HepG2 (cell line): ENCODE data around the gene REPIN1. TPM values are rescaled to one million over a fixed set of nuclear protein-coding genes. Genes with fewer than 3 reads are reported as not detected.

Experiments
- GMEB2 ChIP-seq: IDR thresholded peaks from 2 replicates; pipeline ENCODE4 v1.6.1; 2016; ENCODE audit warnings: missing biosample characterization, missing genetic modification reagents, low read depth
- MEIS1 ChIP-seq: sonication (generic); formaldehyde crosslinking; IDR thresholded peaks from 2 replicates; pipeline ENCODE4 v1.9.0; 2021; ENCODE audit warnings: mild to moderate bottlenecking, missing genetic modification reagents, moderate library complexity, borderline replicate concordance
- MNT ChIP-seq: fragments of 450-650 bp; IDR thresholded peaks from 2 replicates; pipeline ENCODE4 v1.6.1; 2016
- RBM22 ChIP-seq: fragments of 200-400 bp; formaldehyde crosslinking; optimal IDR thresholded peaks from 2 replicates; pipeline ENCODE3; 2017; ENCODE audit warnings: mild to moderate bottlenecking, low read length, moderate library complexity
- SRSF1 ChIP-seq: fragments of 200-400 bp; formaldehyde crosslinking; optimal IDR thresholded peaks from 2 replicates; pipeline ENCODE3; 2017; ENCODE audit warnings: mild to moderate bottlenecking, low read depth, low read length, moderate library complexity
- TBX3 ChIP-seq: fragments of 450-650 bp; IDR thresholded peaks from 2 replicates; pipeline ENCODE4 v1.6.1; 2017; ENCODE audit warnings: antibody characterized with exemption, mild to moderate bottlenecking, inconsistent platforms, borderline replicate concordance
- ZFAT ChIP-seq: sonication (generic); formaldehyde crosslinking; conservative IDR thresholded peaks from 2 replicates; pipeline ENCODE4 v1.8.1; 2023; ENCODE audit warnings: missing genetic modification reagents, inconsistent platforms
- ZKSCAN5 ChIP-seq: sonication (generic); formaldehyde crosslinking; IDR thresholded peaks from 2 replicates; pipeline ENCODE4 v1.5.1; 2020; ENCODE audit warnings: mild to moderate bottlenecking, missing genetic modification reagents
- ZMAT5 ChIP-seq: sonication (generic); formaldehyde crosslinking; IDR thresholded peaks from 2 replicates; pipeline ENCODE4 v1.5.0; 2020; ENCODE audit warnings: mild to moderate bottlenecking, low read depth, missing genetic modification reagents, borderline replicate concordance
- ZNF670 ChIP-seq: sonication (generic); formaldehyde crosslinking; IDR thresholded peaks from 2 replicates; pipeline ENCODE4 v1.8.0; 2022; ENCODE audit warnings: mild to moderate bottlenecking, missing genetic modification reagents, borderline replicate concordance
- ZNF788 ChIP-seq: sonication (generic); formaldehyde crosslinking; IDR thresholded peaks from 2 replicates; pipeline ENCODE4 v1.5.0; 2020; ENCODE audit warnings: mild to moderate bottlenecking, missing genetic modification reagents, borderline replicate concordance
- polyA plus RNA-seq, 8 experiments: library from polyadenylated mRNA; depleted of rRNA in 3 of 8; stranded (reverse) in 7 of 8; unstranded in 1 of 8; fragments of >200 nt; fragmentation: Illumina TruSeq in 4 of 8; extraction: Trizol in 4 of 8; gene quantifications; 2 replicates each; pipeline versions ENCODE4 v1.2.1 to v1.2.3, GENCODE V29; 2011 to 2016; ENCODE audit warnings: low read depth in 4 of 8, missing spikeins in 1 of 8, mixed read lengths in 1 of 8; ENCODE audit not compliant: insufficient read depth in 1 of 8
- total RNA-seq, 5 experiments: library from RNA; depleted of rRNA; stranded (reverse); fragments of >200 nt; fragmentation: Illumina TruSeq; extraction: Trizol; gene quantifications; 2 replicates each; pipeline ENCODE4 v1.2.3, GENCODE V29; 2016; ENCODE audit warnings: low read depth in 1 of 5
- TF ChIP-seq, protein P1 (sequence below): sonication (generic); formaldehyde crosslinking; IDR thresholded peaks from 2 replicates; pipeline ENCODE4 v1.4.0; 2020; ENCODE audit warnings: mild to moderate bottlenecking, low read depth, missing genetic modification reagents
- TF ChIP-seq, protein P2 (sequence below): sonication (generic); formaldehyde crosslinking; IDR thresholded peaks from 2 replicates; pipeline ENCODE4 v1.5.0; 2020; ENCODE audit warnings: mild to moderate bottlenecking, missing genetic modification reagents, borderline replicate concordance

REPIN1 gene
- total and polyA plus RNA-seq, 2 of the 13 experiments (the other 11 are each of a cell fraction or from before 2014, with no cell fraction given): 69.9 to 108 TPM

DNA sequence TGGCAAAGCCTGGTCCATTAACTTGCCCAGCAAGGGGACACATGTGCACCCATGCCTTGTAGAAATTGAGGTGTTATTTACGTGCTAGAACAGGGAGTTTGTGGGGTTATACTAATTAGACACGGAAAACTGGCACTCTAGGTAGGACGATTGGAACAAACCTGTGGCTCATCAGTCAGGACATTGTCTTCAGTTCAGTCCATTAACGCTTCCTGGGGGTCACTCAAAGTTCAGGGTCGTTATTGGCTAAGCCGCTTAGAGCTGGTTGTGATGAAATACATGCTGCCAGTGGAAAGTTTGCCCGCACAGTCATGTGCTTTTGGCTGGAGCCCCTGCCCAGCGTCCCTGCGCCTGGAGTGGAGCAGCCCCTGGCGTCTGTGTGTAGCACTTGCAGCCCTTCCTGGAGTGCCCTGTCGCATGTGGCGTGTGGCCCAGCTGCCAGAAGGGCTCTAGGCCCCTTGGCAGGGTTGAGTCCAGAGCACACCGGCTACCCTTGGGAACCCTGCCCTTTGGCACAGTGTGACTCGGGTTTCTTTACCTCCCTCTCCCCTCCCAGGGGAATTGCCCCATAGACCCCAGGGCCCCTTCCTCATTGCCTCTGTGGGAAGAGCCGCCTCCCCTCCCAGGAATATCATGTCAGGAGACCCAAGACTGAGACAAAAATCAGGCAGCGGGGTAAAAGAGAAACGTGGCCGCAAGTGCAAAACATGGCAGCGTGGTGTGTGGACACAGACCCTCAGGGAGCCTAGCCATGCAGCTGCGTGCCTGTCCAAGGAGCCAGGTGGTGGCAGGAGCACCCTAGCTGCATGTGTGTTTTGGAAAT is 20.3 kb downstream of the REPIN1 start (continued):
- TF ChIP-seq TBX3 (peak; percentile 77; the same call in 1 of the 2 replicates), ZKSCAN5 (no peak), ZMAT5 (CRISPR knock-in tag) (no peak), RBM22 (no peak), ZFAT (CRISPR knock-in tag) (no peak), ZNF670 (CRISPR knock-in tag) (no peak; the same call in 1 of the 2 replicates), MEIS1 (CRISPR knock-in tag) (peak; percentile 61; the same call in 1 of the 2 replicates), ZNF788 (peak; percentile 96), GMEB2 (CRISPR knock-in tag) (no peak), SRSF1 (no peak), MNT (peak; percentile 81)
- TF ChIP-seq, protein P1, sequence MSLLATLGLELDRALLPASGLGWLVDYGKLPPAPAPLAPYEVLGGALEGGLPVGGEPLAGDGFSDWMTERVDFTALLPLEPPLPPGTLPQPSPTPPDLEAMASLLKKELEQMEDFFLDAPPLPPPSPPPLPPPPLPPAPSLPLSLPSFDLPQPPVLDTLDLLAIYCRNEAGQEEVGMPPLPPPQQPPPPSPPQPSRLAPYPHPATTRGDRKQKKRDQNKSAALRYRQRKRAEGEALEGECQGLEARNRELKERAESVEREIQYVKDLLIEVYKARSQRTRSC (CRISPR knock-in tag): no peak
- TF ChIP-seq, protein P2, sequence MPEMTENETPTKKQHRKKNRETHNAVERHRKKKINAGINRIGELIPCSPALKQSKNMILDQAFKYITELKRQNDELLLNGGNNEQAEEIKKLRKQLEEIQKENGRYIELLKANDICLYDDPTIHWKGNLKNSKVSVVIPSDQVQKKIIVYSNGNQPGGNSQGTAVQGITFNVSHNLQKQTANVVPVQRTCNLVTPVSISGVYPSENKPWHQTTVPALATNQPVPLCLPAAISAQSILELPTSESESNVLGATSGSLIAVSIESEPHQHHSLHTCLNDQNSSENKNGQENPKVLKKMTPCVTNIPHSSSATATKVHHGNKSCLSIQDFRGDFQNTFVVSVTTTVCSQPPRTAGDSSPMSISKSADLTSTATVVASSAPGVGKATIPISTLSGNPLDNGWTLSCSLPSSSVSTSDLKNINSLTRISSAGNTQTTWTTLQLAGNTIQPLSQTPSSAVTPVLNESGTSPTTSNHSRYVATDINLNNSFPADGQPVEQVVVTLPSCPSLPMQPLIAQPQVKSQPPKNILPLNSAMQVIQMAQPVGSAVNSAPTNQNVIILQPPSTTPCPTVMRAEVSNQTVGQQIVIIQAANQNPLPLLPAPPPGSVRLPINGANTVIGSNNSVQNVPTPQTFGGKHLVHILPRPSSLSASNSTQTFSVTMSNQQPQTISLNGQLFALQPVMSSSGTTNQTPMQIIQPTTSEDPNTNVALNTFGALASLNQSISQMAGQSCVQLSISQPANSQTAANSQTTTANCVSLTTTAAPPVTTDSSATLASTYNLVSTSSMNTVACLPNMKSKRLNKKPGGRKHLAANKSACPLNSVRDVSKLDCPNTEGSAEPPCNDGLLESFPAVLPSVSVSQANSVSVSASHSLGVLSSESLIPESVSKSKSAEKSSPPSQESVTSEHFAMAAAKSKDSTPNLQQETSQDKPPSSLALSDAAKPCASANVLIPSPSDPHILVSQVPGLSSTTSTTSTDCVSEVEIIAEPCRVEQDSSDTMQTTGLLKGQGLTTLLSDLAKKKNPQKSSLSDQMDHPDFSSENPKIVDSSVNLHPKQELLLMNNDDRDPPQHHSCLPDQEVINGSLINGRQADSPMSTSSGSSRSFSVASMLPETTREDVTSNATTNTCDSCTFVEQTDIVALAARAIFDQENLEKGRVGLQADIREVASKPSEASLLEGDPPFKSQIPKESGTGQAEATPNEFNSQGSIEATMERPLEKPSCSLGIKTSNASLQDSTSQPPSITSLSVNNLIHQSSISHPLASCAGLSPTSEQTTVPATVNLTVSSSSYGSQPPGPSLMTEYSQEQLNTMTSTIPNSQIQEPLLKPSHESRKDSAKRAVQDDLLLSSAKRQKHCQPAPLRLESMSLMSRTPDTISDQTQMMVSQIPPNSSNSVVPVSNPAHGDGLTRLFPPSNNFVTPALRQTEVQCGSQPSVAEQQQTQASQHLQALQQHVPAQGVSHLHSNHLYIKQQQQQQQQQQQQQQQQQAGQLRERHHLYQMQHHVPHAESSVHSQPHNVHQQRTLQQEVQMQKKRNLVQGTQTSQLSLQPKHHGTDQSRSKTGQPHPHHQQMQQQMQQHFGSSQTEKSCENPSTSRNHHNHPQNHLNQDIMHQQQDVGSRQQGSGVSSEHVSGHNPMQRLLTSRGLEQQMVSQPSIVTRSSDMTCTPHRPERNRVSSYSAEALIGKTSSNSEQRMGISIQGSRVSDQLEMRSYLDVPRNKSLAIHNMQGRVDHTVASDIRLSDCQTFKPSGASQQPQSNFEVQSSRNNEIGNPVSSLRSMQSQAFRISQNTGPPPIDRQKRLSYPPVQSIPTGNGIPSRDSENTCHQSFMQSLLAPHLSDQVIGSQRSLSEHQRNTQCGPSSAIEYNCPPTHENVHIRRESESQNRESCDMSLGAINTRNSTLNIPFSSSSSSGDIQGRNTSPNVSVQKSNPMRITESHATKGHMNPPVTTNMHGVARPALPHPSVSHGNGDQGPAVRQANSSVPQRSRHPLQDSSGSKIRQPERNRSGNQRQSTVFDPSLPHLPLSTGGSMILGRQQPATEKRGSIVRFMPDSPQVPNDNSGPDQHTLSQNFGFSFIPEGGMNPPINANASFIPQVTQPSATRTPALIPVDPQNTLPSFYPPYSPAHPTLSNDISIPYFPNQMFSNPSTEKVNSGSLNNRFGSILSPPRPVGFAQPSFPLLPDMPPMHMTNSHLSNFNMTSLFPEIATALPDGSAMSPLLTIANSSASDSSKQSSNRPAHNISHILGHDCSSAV: 0 out of 2 replicates have a peak, but pooled peaks have one; percentile 66
